Left colon (tissue), 2 donors: Measurements from ENCODE around the gene GIN1. TPM values are rescaled to one million over a fixed set of nuclear protein-coding genes. Genes with fewer than 3 reads are reported as not detected.
A peak's percentile ranks its signal among the peaks of the same experiment; 100 is the strongest.
"Not testable (repeated sequence)": the region's sequence is repeated elsewhere in the genome, so short reads cannot be mapped to it uniquely, and the experiment has no call there.

Experiments used
- ATAC-seq: fragments of 200-7000 bp; cut with Tn5 transposase; one replicate; pipeline ENCODE4 v1.9.1; 2020; ENCODE audit warnings: mild to moderate bottlenecking, moderate library complexity
- DNase-seq, 2 donors: peaks; one replicate each; pipeline ENCODE4 v3.0.0-alpha.2; 2020
- intact Hi-C, 2 donors: fragments of 100-400 bp; cut with DNase I in 1 of 2; cut with micrococcal nuclease in 1 of 2; formaldehyde crosslinking; loops; one replicate each; pipeline versions ENCODE4 v1.11.2 to v1.14.0; 2022; cut with DNase I, micrococcal nuclease
- long read RNA-seq: library from polyadenylated mRNA; unstranded; transcript quantifications from one replicate; pipeline ENCODE4 v2.0.0, GENCODE V29; 2021
- total RNA-seq, 2 donors: library from RNA; stranded (reverse); fragmentation: NEBNext Ultra II Directional; extraction: Animal tissue kit (Norgen Biotek cat#: 25700); gene quantifications; one replicate each; pipeline ENCODE4 v1.2.1, GENCODE V29; 2021
- donor health status: DM: no; HTN: no; CAD: no.
- donor health status: DM: yes; HTN: yes; CAD: no.

Gene GIN1, protein sequence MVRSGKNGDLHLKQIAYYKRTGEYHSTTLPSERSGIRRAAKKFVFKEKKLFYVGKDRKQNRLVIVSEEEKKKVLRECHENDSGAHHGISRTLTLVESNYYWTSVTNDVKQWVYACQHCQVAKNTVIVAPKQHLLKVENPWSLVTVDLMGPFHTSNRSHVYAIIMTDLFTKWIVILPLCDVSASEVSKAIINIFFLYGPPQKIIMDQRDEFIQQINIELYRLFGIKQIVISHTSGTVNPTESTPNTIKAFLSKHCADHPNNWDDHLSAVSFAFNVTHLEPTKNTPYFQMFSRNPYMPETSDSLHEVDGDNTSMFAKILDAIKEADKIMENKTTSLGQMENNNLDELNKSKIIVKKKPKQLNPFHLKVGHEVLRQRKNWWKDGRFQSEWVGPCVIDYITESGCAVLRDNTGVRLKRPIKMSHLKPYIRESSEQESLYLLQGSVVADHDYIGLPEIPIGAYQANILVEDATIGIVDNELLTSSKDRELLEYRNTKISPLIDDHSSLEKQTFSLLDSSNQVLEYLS
- total RNA-seq: 1 to 10 TPM; 4.9 to 5.7 TPM
- long read RNA-seq, partial matches to known transcripts: 1 of 4 reads
- long read RNA-seq, other reads (novel, unspliced or antisense): 1 of 4 reads

DNA sequence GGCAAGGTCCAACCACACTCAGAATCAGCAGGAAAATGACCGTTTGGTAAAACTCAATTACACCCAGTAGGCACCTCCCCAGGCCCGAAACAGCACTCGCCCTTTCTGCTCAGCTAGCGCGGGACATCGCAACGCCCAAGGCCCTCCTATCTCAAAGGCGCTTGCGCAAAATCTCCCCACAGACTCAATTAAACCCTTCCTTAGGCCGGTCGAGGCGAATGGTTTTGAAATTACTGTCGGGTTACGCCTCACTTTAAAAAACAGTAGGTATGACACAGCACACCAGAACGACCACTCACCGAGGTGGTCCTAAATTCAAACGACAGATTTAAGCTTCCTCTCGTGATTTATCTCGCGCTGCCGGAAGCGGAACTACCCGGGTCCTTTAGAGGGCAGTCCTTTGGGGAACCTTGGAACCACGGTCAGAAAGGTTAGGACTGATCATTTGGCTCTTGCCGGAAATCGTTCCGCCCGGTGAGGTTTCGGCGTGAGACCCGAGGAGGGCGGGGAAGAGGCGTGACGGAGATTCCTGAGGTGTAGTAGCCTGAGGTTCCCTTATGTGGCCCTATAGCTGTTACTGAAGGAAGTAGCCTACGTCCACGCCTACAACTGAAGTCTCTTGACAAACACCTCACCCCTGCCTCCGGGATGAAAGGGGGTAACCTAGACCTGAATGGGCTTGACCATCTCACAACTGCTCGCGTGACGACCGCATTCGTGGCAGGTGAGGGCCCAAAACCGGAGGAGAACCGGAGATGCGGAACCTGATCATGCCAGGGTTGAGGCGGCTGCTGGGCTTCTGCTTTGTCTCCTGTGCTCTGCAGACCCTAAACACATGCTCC lies at the start of gene GIN1, which contains the start of gene PPIP5K2:
Gene GIN1 (minus strand): TSS at position 374 of the 842 bp plus-strand sequence. CDS start 11,431 bp downstream, outside the sequence.
Gene PPIP5K2 (plus strand): TSS at position 537 of the 842 bp plus-strand sequence. CDS start 9,289 bp downstream, outside the sequence.
- peak; percentile 94 for ATAC-seq
- intact Hi-C loops: no loop called here
- DNase-seq: peak; percentile 95 to 97

DNA sequence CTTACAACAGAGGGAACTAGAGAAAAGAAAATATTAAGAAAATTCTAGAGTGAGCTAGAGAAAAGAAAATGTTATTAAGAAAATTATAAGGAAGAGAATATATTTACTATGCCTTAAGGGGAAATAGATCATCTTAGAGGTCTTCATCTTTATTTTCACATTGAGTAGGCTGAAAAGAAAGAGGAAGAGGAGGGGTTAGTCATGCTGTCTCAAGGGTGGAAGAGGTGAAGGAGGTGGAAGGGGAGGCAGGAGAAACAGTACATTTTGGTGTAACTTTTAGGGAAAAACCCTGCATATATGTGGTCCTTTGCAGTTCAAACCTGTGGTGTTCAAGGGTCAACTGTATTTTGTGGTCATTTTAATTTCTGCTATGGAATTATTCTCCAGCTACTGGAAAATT lies 46.8 kb upstream of the GIN1 start:
- intact Hi-C loops: no loop called here
- DNase-seq: no peak

DNA sequence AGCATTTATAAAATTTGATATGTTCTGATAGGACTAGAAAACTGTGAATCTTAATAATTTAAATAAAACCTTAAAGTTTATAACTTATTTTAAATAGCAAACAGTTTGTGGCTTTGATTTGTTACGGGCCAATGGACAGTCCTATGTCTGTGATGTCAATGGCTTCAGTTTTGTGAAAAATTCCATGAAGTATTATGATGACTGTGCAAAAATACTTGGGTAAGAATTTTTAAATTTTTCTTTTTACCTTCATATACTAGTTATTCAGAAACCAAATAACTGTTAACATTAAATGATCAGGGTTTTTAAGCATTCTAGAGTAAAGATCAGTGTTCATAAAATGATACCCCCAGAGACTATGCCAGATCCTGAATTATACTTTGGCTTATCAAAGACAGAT lies 31.2 kb upstream of the GIN1 start:
- ATAC-seq (no peak), DNase-seq (no peak)
- intact Hi-C loops: no loop called here

More for the DNA sequence above, 46.8 kb upstream of the GIN1 start:
- ATAC-seq: no peak

DNA sequence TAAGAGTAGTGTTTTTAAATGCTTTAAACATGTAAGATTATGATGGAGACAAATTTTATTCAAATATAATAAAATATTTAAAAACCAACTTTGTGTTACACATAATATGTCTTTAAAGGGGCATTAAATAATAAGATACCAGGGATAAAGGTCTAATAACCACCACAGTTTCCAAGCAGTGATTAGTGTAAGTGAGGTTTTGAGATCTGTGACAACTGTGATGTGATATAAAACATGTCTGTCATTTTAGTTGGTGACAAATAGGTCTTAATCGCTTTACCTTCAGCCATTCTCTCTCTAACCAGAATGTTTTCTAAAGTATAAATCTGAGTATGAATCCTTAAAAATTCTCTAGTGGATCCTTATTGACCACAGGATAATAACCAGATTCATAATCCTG lies 28.3 kb upstream of the GIN1 start:
- intact Hi-C loops: loop anchor here in 1 of 2 donors (10.0 kb wide), 1 partner anchor 173 kb away; no protein-coding TSS in a partner anchor
- DNase-seq (no peak), ATAC-seq (no peak)

DNA sequence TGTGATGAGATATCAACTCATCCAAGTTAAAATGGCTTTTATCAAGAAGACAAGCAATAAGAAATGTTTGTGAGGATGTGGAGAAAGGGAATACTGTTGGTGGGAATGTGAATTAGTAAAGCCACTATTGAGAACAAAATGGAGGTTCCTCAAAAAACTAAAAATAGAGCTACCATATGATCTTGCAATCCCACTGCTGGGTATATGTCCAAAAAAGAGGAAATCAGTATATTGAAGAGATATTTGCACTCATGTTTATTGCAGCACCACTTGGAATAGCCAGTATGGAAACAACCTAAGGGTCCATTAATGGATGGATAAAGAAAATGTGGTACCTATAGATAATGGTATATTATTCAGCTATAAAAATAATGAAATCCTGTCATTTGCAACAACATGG lies 25.3 kb upstream of the GIN1 start:
- ATAC-seq: no peak
- no peak for DNase-seq
- intact Hi-C loops: loop anchor here in 1 of 2 donors (10.0 kb wide), 1 partner anchor 170 kb away; no protein-coding TSS in a partner anchor

DNA sequence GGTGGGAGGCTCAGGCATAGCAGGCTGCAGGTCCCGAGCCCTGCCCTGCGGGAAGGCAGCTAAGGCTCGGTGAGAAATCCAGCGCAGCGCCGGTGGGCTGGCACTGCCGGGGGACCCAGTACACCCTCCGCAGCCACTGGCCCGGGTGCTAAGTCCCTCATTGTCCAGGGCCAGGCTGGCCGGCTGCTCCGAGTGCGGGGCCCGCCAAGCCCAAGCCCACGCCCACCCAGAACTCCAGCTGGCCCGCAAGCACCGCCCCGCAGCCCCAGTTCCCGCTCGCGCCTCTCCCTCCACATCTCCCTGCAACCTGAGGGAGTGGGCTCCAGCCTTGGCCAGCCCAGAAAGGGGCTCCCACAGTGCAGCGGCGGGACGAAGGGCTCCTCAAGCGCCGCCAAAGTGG lies 22.2 kb upstream of the GIN1 start:
- ATAC-seq: not testable (repeated sequence)
- intact Hi-C loops: loop anchor here in 1 of 2 donors (10.0 kb wide), 1 partner anchor 167 kb away; no protein-coding TSS in a partner anchor

DNA sequence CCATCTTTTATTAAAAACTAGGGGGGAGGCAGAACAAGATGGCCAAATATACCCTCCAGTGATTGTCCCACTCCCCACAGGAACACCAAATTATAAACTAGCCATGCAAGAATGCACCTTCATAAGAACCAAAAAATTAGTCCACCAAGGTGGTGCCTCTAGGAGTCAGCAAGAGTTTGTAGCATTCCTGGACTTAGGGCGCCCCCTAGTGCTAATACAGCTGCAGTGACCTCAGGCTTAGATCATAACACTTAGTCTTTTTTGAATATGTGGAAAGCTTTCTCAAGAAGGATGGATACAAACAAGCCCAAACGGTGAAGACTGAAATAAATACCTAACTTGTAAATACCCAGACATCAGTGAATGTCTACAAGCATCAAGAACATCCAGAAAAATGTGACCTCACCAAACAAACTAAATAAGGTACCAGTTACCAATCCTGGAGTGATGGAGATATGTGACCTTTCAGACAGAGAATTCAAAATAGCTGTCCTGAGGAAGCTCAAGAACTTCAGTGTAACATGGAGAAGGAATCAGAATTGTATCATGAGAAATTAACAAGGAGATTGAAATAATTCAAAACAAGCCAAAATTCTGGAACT lies 19.4 kb upstream of the GIN1 start:
- DNase-seq (peak; percentile 53 to 82), ATAC-seq (peak; percentile 95)
- intact Hi-C loops: no loop called here

More for the DNA sequence above, 22.2 kb upstream of the GIN1 start:
- not testable (repeated sequence) for DNase-seq

DNA sequence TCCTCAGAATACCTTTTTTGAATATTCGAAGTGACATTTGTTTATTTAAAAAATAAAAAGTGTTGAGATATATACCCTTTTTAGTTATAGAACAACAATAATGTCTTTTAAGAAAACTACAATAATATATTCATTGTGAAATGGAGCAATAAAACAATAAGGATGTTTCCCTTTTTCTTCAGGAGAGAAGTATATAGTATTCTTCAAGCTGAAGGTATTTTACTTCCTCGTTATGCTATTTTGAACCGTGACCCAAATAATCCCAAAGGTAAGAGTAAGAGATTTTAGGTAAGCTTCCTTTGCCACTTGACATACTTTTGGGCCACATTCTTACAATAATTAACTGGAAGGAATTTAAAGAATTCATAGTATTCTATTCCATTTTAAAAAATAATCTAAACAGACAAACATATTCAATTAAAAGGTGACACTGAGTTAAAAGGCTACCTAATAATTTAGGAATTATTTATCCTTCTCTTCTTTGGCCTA lies 18.3 kb upstream of the GIN1 start:
- DNase-seq (no peak), ATAC-seq (peak; percentile 92)
- intact Hi-C loops: no loop called here

DNA sequence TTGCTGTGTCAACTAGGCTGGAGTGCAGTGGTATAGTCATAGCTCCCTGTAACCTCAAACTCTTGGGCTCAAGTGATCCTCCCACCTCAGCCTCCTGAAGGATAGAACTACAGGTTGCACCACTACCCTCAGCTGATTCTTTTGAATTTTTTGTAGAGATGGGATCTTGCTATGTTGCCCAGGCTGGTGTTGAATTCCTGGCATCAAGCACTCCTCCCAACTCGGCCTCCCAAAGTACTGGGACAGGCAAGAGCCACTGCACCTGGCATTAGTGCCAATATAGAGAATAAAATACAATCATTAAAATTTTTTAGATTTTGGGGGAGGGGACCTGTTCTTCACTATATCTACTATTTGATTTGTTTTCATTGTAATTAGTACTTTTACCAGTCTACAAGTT lies 15.5 kb upstream of the GIN1 start:
- ATAC-seq (no peak), DNase-seq (no peak)
- intact Hi-C loops: no loop called here

DNA sequence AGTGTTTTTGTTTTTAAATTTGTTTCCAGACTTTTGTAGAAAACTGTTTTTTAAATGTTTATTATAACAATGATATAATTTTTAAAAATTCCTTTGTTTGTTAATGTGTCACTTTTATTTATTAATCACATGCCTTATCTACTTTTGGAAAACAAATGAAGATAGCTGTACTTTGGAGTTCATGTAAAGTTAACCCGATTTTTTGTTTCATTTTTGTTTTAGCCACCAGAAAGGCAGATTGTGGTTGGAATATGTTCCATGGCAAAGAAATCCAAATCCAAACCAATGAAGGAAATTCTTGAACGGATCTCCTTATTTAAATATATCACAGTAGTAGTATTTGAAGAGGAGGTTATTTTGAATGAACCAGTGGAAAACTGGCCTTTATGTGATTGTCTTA lies 13.3 kb upstream of the GIN1 start:
- ATAC-seq: no peak
- intact Hi-C loops: no loop called here
- no peak for DNase-seq

DNA sequence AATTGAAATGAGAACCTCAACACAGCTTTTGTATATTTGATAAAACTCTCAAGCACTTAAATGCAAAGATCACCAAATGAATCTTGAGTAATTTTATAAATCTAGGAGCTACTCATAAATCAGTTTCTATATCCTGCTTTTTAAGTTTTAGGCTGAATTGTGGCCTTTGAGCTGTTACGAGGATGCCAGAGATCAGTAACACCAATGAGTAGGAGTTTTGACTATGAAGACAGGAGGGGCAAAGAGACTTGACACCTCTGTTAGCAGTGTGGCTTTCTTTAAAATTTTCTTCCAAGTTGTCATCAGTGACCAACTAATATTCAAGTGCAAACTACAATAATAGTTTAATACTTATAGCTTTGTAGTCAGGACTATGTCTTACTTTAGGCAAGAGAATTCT lies 12.7 kb upstream of the GIN1 start:
- intact Hi-C loops: no loop called here

DNA sequence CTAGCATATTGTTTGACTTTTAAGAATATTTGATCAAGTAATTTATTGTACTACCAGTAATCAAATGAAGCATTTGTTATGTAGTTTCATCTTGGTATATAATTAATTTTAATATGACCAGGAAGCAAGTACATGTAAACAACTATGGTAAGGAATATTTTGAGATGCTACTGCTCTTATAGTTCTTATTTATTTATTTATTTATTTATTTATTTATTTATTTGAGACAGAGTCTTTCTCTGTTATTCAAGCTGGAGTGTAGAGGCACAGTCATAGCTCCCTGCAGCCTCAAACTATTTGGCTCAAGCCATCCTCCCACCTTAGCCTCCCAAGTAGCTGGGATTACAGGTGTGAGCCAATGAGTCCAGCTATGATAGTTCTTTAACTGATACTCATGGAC lies 8.3 kb upstream of the GIN1 start:
- ATAC-seq: no peak
- DNase-seq: no peak
- intact Hi-C loops: no loop called here

More for the DNA sequence above, 12.7 kb upstream of the GIN1 start:
- ATAC-seq (no peak), DNase-seq (no peak)

DNA sequence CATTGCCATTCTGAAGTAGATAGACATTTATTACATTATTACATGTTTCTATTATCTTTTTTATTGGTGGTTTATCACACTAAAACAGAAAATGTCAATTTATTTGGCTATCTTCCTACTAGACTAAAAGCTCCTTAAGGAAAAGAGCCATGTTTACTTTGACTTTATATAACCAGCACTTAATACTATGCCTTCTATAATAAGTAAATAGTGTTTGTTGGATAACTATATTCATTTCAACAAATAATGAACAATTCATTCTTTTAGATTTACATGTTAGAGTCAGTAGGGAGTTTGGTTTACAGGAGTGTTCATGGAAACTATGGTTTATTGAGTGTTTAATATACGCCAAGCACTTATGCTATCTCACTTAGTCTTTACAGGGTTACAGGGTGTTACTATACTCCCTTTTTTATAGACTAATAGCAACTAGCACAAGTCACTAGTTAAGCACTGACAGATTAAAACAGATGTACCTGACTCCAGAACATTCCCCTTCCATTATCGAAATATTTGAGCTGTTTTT lies 7.4 kb upstream of the GIN1 start:
- ATAC-seq: no peak
- intact Hi-C loops: no loop called here

DNA sequence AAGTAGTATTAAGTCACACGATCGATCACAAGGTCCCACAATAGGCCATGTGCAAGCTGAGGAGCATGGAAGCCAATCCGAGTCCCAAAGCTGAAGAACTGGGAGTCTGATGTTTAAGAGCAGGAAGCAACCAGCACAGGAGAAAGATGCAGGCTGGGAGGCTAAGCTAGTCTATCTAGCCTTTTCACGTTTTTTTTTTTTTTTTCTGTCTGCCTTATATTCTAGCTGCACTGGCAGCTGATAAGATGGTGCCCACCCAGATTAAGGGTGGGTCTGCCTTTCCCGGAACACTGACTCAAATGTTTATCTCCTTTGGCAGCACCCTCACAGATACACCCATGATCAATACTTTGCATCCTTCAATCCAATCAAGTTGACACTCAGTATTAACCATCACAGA lies 6.6 kb upstream of the GIN1 start:
- intact Hi-C loops: no loop called here
- DNase-seq: no peak
- no peak for ATAC-seq

More for the DNA sequence above, 7.4 kb upstream of the GIN1 start:
- DNase-seq: no peak

DNA sequence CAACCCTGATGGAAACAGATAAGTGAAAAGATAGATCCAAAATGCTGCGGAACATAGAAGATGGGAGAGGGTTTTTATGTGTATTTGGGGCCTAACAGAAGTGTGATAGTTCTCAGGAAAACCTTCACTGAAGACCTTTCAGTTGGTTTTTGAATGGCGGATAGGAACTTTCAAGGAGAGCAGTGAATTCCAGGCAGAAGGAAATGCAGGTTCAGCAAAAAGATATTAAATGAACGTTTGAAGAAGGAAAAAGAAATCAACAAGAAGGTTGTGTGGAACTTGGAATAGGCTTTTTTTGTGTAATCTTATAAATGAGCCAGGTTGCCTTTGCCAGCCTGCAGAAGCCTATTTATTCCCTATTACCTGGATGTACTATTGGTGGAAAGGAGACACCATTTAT lies 2.3 kb upstream of the GIN1 start:
- no peak for ATAC-seq
- no peak for DNase-seq
- intact Hi-C loops: no loop called here

DNA sequence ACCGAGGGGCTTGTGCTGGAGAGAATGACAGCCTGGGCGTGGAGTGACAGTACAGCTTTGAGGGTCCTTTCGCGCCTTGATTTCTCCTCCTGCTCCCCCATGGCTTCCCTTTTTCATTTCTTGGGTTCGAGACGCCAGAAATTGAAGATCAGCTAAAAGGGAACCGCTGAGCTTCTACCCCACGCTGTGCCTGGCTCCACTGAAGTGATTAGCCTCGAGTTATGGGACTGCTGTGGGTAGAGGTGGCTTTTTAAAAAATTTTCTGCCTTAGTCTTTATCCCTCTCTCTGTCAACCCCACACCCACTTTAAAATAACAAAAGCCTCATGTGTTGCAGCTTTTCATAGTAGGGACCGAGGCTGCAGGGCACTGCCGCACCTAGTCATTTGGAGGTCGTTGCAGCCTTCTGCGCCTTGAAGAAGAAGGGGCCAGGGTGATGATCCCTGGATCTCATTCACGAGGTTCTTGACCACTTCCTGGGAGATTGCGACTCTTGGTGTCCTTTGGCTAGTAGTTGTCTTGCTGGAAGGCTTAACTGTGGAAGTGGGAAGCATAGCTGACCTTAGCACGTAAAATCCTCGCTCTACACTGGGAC lies 766 bp upstream of the GIN1 start:
- peak; percentile 25 to 46 for DNase-seq
- peak; percentile 22 for ATAC-seq

DNA sequence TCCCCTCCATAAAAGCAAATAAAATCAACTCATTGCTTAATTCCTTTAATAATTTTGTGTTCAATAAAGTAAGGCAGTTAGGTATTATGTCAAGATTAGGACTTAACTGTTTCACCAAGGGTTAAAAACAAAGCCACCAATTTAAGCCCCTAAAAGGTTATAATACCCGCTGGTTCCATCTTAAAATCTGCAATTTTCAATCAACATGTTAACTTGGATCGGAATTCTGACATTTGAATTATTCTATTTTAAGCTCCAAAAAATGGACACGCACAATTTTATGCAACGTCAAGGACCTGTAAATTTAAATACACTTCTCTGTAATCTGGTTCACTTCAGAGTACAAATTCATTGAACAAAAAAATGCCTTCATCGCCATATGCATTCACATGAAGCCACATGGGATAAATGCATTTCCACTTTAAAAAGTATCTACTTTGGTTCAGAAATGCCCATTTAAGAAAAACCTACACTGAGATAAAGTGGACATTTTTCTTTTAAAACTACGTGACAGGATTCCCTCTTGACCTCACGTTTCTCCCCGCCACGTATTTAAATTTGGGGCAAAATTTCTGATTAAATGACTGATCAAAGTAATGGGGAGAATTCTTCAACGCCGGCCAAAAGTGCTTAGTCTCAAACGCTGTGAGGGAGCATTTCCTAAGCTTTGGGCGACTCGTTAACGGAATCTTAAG lies 721 bp downstream of the GIN1 start:
- DNase-seq (no peak), ATAC-seq (no peak)
- intact Hi-C loops: no loop called here

More for the DNA sequence above, 766 bp upstream of the GIN1 start:
- intact Hi-C loops: no loop called here
